ENCODE data around the gene CHD9NB.

DNA sequence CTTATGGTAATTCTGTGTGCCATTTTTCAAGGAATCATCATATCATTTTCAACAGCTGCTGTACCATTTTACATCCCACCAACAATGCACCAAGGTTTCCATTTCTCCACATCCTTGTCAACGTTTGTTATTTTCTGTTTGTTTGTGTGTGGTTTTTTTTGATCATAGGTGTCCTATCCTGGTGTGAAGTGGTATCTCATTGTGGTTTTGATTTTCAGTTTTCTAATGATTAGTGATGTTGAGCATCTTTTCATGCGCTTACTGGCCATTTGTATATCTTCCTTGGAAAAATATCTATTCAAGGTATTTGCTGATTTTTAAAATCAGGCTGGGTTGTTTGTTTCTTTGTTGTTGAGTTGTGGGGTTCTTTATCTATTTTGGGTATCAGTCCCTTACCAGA, 17.1 kb upstream of the CHD9NB start:
- no peak for TF ChIP-seq POLR2A (IDR thresholded peaks at IDR 0.05)
- TF ChIP-seq, protein P1, sequence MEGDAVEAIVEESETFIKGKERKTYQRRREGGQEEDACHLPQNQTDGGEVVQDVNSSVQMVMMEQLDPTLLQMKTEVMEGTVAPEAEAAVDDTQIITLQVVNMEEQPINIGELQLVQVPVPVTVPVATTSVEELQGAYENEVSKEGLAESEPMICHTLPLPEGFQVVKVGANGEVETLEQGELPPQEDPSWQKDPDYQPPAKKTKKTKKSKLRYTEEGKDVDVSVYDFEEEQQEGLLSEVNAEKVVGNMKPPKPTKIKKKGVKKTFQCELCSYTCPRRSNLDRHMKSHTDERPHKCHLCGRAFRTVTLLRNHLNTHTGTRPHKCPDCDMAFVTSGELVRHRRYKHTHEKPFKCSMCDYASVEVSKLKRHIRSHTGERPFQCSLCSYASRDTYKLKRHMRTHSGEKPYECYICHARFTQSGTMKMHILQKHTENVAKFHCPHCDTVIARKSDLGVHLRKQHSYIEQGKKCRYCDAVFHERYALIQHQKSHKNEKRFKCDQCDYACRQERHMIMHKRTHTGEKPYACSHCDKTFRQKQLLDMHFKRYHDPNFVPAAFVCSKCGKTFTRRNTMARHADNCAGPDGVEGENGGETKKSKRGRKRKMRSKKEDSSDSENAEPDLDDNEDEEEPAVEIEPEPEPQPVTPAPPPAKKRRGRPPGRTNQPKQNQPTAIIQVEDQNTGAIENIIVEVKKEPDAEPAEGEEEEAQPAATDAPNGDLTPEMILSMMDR (IDR thresholded peaks at IDR 0.05): no peak
